HCT116 (cell line): ENCODE measurements around the gene CTTN. TPM values are rescaled to one million over a fixed set of nuclear protein-coding genes. Genes with fewer than 3 reads are reported as not detected.

Experiments
- ATAC-seq: fragments of 200-7000 bp; cut with Tn5 transposase; 2 replicates; pipeline ENCODE4 v1.9.1; 2020; ENCODE audit warnings: mild to moderate bottlenecking, moderate library complexity
- BruUV-seq: library from RNA; stranded (reverse); fragments of 400-500 nt; replicated peaks from 2 replicates; lab custom pipeline; 2021; lab: Mats Ljungman, UMichigan
- CTCF ChIA-PET: fragments of 300-600 bp; sonication (Branson Sonifier 250); formaldehyde crosslinking; loops from one replicate; lab custom pipeline; 2021; ENCODE audit warnings: antibody characterized with exemption; lab: Charles Lee
- POLR2A ChIA-PET: fragments of 300-600, 350-600 bp; sonication (Branson Sonifier 250); formaldehyde crosslinking; loops from one replicate; lab custom pipeline; 2021; ENCODE audit warnings: antibody characterized with exemption; lab: Charles Lee
- RAD21 ChIA-PET, 2 experiments: fragments of 300-600 bp; sonication (Branson Sonifier 250); formaldehyde crosslinking; loops; one replicate each; lab custom pipeline; 2023; ENCODE audit warnings: low total read pairs in 2 of 2; ENCODE audit not compliant: uncharacterized antibody in 2 of 2, unreplicated experiment in 2 of 2, low non-redundant PET in 1 of 2; lab: Charles Lee
- DNase-seq: peaks from one replicate; pipeline ENCODE4 v3.0.0-alpha.2; 2010; ENCODE audit warnings: low read depth, low spot score
- H2AFZ ChIP-seq: fragments of 200-600 bp; shearing (Covaris generic), sonication (generic); 2 replicates; pipeline ENCODE4 v1.6.1; 2017; ENCODE audit warnings: low read depth, mixed run types, mixed read lengths, antibody characterized with exemption, low read length; ENCODE audit not compliant: poor library complexity, severe bottlenecking
- H3K27ac ChIP-seq: 2 replicates; pipeline ENCODE4 v1.5.1; 2012; ENCODE audit warnings: low read depth, low read length
- H3K27me3 ChIP-seq: fragments of 200-600 bp; sonication (generic); 2 replicates; pipeline ENCODE4 v1.6.1; 2016; ENCODE audit warnings: mixed run types, low read length, mixed read lengths; ENCODE audit not compliant: insufficient read depth
- H3K36me3 ChIP-seq, 2 experiments: fragments of 200-500 bp in 1 of 2; fragments of 200-600 bp in 1 of 2; sonication (Bioruptor generic) in 1 of 2; sonication (generic) in 1 of 2; 2 replicates each; pipeline versions ENCODE4 v1.5.1 to v1.6.1; 2014 to 2016; ENCODE audit warnings: low read length in 2 of 2, inconsistent platforms in 1 of 2, mixed read lengths in 1 of 2, mixed run types in 1 of 2; ENCODE audit not compliant: insufficient read depth in 2 of 2, control insufficient read depth in 1 of 2
- H3K4me1 ChIP-seq, 2 experiments: fragments of 200-600 bp in 1 of 2; sonication (generic) in 1 of 2; 2 replicates each; pipeline versions ENCODE4 v1.5.1 to v1.6.1; 2012 to 2017; ENCODE audit warnings: low read length in 2 of 2, inconsistent platforms in 1 of 2, mild to moderate bottlenecking in 1 of 2, mixed read lengths in 1 of 2, mixed run types in 1 of 2, moderate library complexity in 1 of 2; ENCODE audit not compliant: insufficient read depth in 2 of 2, control insufficient read depth in 1 of 2
- H3K4me2 ChIP-seq: fragments of 200-600 bp; sonication (generic); 2 replicates; pipeline ENCODE4 v1.6.1; 2017; ENCODE audit warnings: mixed run types, low read length, mixed read lengths
- H3K4me3 ChIP-seq, 2 experiments: fragments of 200-600 bp in 1 of 2; sonication (generic) in 1 of 2; replicated peaks in 1 of 2; 2 replicates each; pipeline ENCODE4 v1.5.1; 2011 to 2016; ENCODE audit warnings: low read length in 2 of 2, control low read depth in 1 of 2, low read depth in 1 of 2, mild to moderate bottlenecking in 1 of 2, mixed read lengths in 1 of 2, mixed run types in 1 of 2
- H3K79me2 ChIP-seq: fragments of 200-600 bp; sonication (generic); 2 replicates; pipeline ENCODE4 v1.6.1; 2017; ENCODE audit warnings: mild to moderate bottlenecking, mixed run types, low read length, moderate library complexity, mixed read lengths; ENCODE audit not compliant: insufficient read depth
- H3K9ac ChIP-seq: fragments of 200-600 bp; sonication (generic); 2 replicates; pipeline ENCODE4 v1.6.1; 2016; ENCODE audit warnings: low read length, mixed read lengths
- H3K9me2 ChIP-seq: fragments of 200-600 bp; sonication (generic), shearing (Covaris generic); 2 replicates; pipeline ENCODE4 v1.6.1; 2017; ENCODE audit warnings: mixed run types, mild to moderate bottlenecking, moderate library complexity; ENCODE audit not compliant: insufficient read depth
- H3K9me3 ChIP-seq, 2 experiments: fragments of 200-500 bp in 1 of 2; fragments of 200-600 bp in 1 of 2; sonication (Bioruptor generic) in 1 of 2; sonication (generic) in 1 of 2; 2 replicates each; pipeline ENCODE4 v1.6.1; 2014 to 2017; ENCODE audit warnings: low read length in 2 of 2, mixed read lengths in 2 of 2, inconsistent platforms in 1 of 2, low read depth in 1 of 2, mild to moderate bottlenecking in 1 of 2, mixed run types in 1 of 2, moderate library complexity in 1 of 2; ENCODE audit not compliant: control insufficient read depth in 1 of 2, insufficient read depth in 1 of 2
- H4K20me1 ChIP-seq: fragments of 200-600 bp; sonication (generic), shearing (Covaris generic); 2 replicates; pipeline ENCODE4 v1.6.1; 2017; ENCODE audit warnings: mixed run types, mild to moderate bottlenecking, moderate library complexity; ENCODE audit not compliant: insufficient read depth
- ELF1 ChIP-seq: IDR thresholded peaks from 2 replicates; pipeline ENCODE4 v1.6.1; 2012; ENCODE audit warnings: low read depth, borderline replicate concordance
- EZH2 ChIP-seq: fragments of 200-600 bp; sonication (generic); IDR thresholded peaks from 2 replicates; pipeline ENCODE4 v1.6.1; 2017; ENCODE audit warnings: antibody characterized with exemption, mixed run types
- FOSL1 ChIP-seq: IDR thresholded peaks from 2 replicates; pipeline ENCODE4 v1.6.1; 2012; ENCODE audit warnings: low read depth
- RAD21 ChIP-seq: IDR thresholded peaks from 2 replicates; pipeline ENCODE4 v1.6.1; 2012; ENCODE audit warnings: low read depth, mild to moderate bottlenecking
- SIN3A ChIP-seq: IDR thresholded peaks from 2 replicates; pipeline ENCODE4 v1.6.1; 2012; ENCODE audit warnings: low read depth
- TCF7L2 ChIP-seq: IDR thresholded peaks from 2 replicates; pipeline ENCODE4 v1.7.0; 2011; ENCODE audit warnings: borderline replicate concordance, inconsistent platforms; ENCODE audit not compliant: insufficient read depth, insufficient read length; ENCODE audit errors: extremely low read depth
- YY1 ChIP-seq: IDR thresholded peaks from 2 replicates; pipeline ENCODE4 v1.6.1; 2011; ENCODE audit warnings: low read length, low read depth, moderate library complexity, mild to moderate bottlenecking; ENCODE audit not compliant: insufficient replicate concordance; ENCODE audit errors: extremely low read depth
- intact Hi-C: fragments of 100-400 bp; cut with micrococcal nuclease; formaldehyde crosslinking; loops from 2 replicates; pipeline ENCODE4 v1.10.0; 2022
- total RNA-seq: library from RNA; stranded (reverse); gene quantifications from one replicate; pipeline ENCODE4 v1.2.1, GENCODE V29; 2021; ENCODE audit not compliant: unreplicated experiment
- TF ChIP-seq, protein P1 (sequence below), 3 experiments: fragments of 200-600 bp in 1 of 3; sonication (generic) in 1 of 3; IDR thresholded peaks in 2 of 3; conservative IDR thresholded peaks in 1 of 3; 2 replicates each; pipeline ENCODE4 v1.5.1; 2012 to 2017; ENCODE audit warnings: low read depth in 2 of 3, low read length in 2 of 3, antibody characterized with exemption in 1 of 3, borderline replicate concordance in 1 of 3, control low read depth in 1 of 3, mild to moderate bottlenecking in 1 of 3, mixed read lengths in 1 of 3, mixed run types in 1 of 3, moderate library complexity in 1 of 3; ENCODE audit not compliant: insufficient read depth in 1 of 3

Gene CTTN
- total RNA-seq, 1 experiment from 2014 or later = 249 TPM

DNA sequence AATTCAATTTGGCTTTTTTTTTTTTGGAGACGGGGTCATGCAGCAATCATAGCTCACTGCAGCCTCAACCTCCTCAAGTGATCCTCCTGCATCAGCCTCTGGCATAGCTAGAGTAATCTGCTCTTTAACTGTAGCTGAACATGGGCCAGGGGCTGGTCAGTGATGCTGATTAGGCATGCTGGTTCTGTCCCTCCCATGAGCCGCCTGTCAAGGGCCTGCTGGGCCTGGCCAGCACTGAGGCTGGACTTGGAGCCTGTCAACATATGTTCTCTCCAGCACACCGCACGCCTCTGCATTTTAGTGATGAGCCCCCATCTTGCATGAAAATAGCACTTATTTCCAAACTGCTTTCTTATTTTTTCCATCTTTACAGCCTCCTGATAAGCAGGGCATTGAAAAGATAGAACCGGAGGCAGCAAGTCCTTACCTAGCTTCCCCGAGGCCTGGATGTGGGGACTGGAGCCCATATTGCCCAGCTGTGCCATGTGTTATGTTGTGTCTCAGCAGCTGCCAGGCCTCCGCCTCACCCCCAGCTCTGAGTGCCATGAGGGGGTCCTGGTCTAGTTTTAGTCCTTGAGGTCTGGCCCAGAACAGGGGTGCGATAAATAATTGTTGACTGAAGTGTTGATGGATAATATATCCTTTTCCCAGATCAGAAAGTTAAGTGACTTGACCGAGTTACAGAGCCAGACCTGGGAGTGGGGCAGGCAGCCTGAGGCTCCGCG lies 80.0 kb downstream of the CTTN start:
- H3K27ac ChIP-seq = no peak overlapping the region
- no peaks in the 10 kb centered on the region for H4K20me1 ChIP-seq
- no peak overlapping the region for H3K9ac ChIP-seq
- no peaks in the 10 kb centered on the region for H3K27me3 ChIP-seq
- H3K4me2 ChIP-seq = no peak overlapping the region
- H3K9me3 ChIP-seq = no peaks in the 10 kb centered on the region
- no peaks in the 10 kb centered on the region for H3K36me3 ChIP-seq
- CTCF ChIA-PET = no interaction called here
- intact Hi-C loops = no loop called here
- H2AFZ ChIP-seq = no peak overlapping the region
- DNase-seq (no peak), ATAC-seq (no peak)
- H3K4me3 ChIP-seq = no peak overlapping the region
- H3K4me1 ChIP-seq = peaks cover 21 to 28% of the 10 kb centered on the region in 2 experiments
- TF ChIP-seq TCF7L2 = no peak
- no peak for TF ChIP-seq FOSL1
- TF ChIP-seq RAD21 = no peak
- no peak for TF ChIP-seq EZH2
- TF ChIP-seq, protein P1, sequence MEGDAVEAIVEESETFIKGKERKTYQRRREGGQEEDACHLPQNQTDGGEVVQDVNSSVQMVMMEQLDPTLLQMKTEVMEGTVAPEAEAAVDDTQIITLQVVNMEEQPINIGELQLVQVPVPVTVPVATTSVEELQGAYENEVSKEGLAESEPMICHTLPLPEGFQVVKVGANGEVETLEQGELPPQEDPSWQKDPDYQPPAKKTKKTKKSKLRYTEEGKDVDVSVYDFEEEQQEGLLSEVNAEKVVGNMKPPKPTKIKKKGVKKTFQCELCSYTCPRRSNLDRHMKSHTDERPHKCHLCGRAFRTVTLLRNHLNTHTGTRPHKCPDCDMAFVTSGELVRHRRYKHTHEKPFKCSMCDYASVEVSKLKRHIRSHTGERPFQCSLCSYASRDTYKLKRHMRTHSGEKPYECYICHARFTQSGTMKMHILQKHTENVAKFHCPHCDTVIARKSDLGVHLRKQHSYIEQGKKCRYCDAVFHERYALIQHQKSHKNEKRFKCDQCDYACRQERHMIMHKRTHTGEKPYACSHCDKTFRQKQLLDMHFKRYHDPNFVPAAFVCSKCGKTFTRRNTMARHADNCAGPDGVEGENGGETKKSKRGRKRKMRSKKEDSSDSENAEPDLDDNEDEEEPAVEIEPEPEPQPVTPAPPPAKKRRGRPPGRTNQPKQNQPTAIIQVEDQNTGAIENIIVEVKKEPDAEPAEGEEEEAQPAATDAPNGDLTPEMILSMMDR (IDR thresholded peaks at IDR 0.05 in 2 of 3, conservative IDR thresholded peaks at IDR 0.05 in 1 of 3; ENCODE audit: borderline replicate concordance in 1 of 3, insufficient read depth in 1 of 3, low read depth in 2 of 3, low read length in 2 of 3) = no peak
- no peak for TF ChIP-seq SIN3A
- no peak for TF ChIP-seq YY1
- TF ChIP-seq ELF1 = no peak
- H3K9me2 ChIP-seq = no peaks in the 10 kb centered on the region
- H3K79me2 ChIP-seq = no peaks in the 10 kb centered on the region
- RAD21 ChIA-PET = no interaction called here
- no TSS peak for BruUV-seq
- POLR2A ChIA-PET = no interaction called here
